Trophoblast cell (in vitro differentiated cells and primary cell): ENCODE results near the gene PSRC1. TPM values are rescaled to one million over a fixed set of nuclear protein-coding genes. Genes with fewer than 3 reads are reported as not detected.

ENCODE experiments used
- DNase-seq, 2 donors: peaks; one replicate each; pipeline ENCODE4 v3.0.0-alpha.2; 2016
- H2AFZ ChIP-seq: 2 replicates; pipeline ENCODE4 v1.6.1; 2013; ENCODE audit warnings: low read length, moderate library complexity, mild to moderate bottlenecking; ENCODE audit not compliant: insufficient read depth, poor library complexity
- H2AK5ac ChIP-seq: 2 replicates; pipeline ENCODE4 v1.6.1; 2013; ENCODE audit warnings: mild to moderate bottlenecking, low read length
- H2BK120ac ChIP-seq: 2 replicates; pipeline ENCODE4 v1.6.1; 2013; ENCODE audit warnings: low read length, mild to moderate bottlenecking, moderate library complexity; ENCODE audit not compliant: insufficient read depth, poor library complexity
- H2BK12ac ChIP-seq: 2 replicates; pipeline ENCODE4 v1.6.1; 2013; ENCODE audit warnings: mild to moderate bottlenecking, low read length, moderate library complexity
- H2BK5ac ChIP-seq: 2 replicates; pipeline ENCODE4 v1.6.1; 2013; ENCODE audit warnings: low read length, low read depth, moderate library complexity, mild to moderate bottlenecking; ENCODE audit not compliant: poor library complexity
- H3K14ac ChIP-seq: 2 replicates; pipeline ENCODE4 v1.6.1; 2013; ENCODE audit warnings: mild to moderate bottlenecking, low read length
- H3K18ac ChIP-seq: 2 replicates; pipeline ENCODE4 v1.6.1; 2013; ENCODE audit warnings: mild to moderate bottlenecking, low read length
- H3K23ac ChIP-seq: 2 replicates; pipeline ENCODE4 v1.6.1; 2013; ENCODE audit warnings: low read length
- H3K27ac ChIP-seq: 2 replicates; pipeline ENCODE4 v1.5.1; 2013; ENCODE audit warnings: low read depth, mild to moderate bottlenecking, inconsistent platforms, low read length, moderate library complexity
- H3K27me3 ChIP-seq: 2 replicates; pipeline ENCODE4 v1.6.1; 2013; ENCODE audit warnings: inconsistent platforms, mild to moderate bottlenecking, low read length, moderate library complexity; ENCODE audit not compliant: insufficient read depth
- H3K36me3 ChIP-seq, 2 experiments: 1 replicate in 1 of 2; 2 replicates in 1 of 2; pipeline ENCODE4 v1.6.1; 2013; ENCODE audit warnings: low read length in 2 of 2, mild to moderate bottlenecking in 2 of 2, moderate library complexity in 1 of 2; ENCODE audit not compliant: insufficient read depth in 2 of 2, control insufficient read depth in 1 of 2
- H3K4ac ChIP-seq: 2 replicates; pipeline ENCODE4 v1.6.1; 2013; ENCODE audit warnings: low read depth, mild to moderate bottlenecking, low read length, moderate library complexity
- H3K4me1 ChIP-seq, 2 experiments: 1 replicate in 1 of 2; 2 replicates in 1 of 2; pipeline ENCODE4 v1.6.1; 2013; ENCODE audit warnings: low read length in 2 of 2, mild to moderate bottlenecking in 2 of 2, moderate library complexity in 1 of 2; ENCODE audit not compliant: insufficient read depth in 2 of 2, control insufficient read depth in 1 of 2
- H3K4me2 ChIP-seq: 2 replicates; pipeline ENCODE4 v1.6.1; 2013; ENCODE audit warnings: inconsistent platforms, mild to moderate bottlenecking, low read length, moderate library complexity
- H3K4me3 ChIP-seq: 2 replicates; pipeline ENCODE4 v1.5.1; 2013; ENCODE audit warnings: mild to moderate bottlenecking, low read depth, low read length, inconsistent platforms
- H3K79me1 ChIP-seq: one replicate; pipeline ENCODE4 v1.6.1; 2013; ENCODE audit warnings: low read length
- H3K79me2 ChIP-seq: 2 replicates; pipeline ENCODE4 v1.6.1; 2013; ENCODE audit warnings: low read length, mild to moderate bottlenecking; ENCODE audit not compliant: control insufficient read depth, insufficient read depth, poor library complexity
- H3K9ac ChIP-seq: 2 replicates; pipeline ENCODE4 v1.6.1; 2013; ENCODE audit warnings: mild to moderate bottlenecking, low read length
- H3K9me3 ChIP-seq: 2 replicates; pipeline ENCODE4 v1.6.1; 2013; ENCODE audit warnings: low read depth, mild to moderate bottlenecking, control low read depth, inconsistent platforms, low read length; ENCODE audit not compliant: insufficient read depth
- H4K12ac ChIP-seq: 2 replicates; pipeline ENCODE4 v1.6.1; 2013; ENCODE audit warnings: low read depth, mild to moderate bottlenecking, low read length, moderate library complexity
- H4K8ac ChIP-seq: 2 replicates; pipeline ENCODE4 v1.6.1; 2013; ENCODE audit warnings: low read depth, mild to moderate bottlenecking, low read length, moderate library complexity
- H4K91ac ChIP-seq: one replicate; pipeline ENCODE4 v1.6.1; 2013; ENCODE audit warnings: low read depth, mild to moderate bottlenecking, low read length, moderate library complexity
- WGBS: extraction: QIAGEN DNeasy Blood & Tissue Kit; methylation state at CpG from one replicate; pipeline ENCODE4 v1.1.7; 2013; ENCODE audit warnings: missing lambda C conversion rate; ENCODE audit not compliant: insufficient read length, insufficient coverage; ENCODE audit errors: extremely low coverage; 5-methylcytosine and 5-hydroxymethylcytosine counted together
- polyA plus RNA-seq: library from polyadenylated mRNA; stranded (reverse); fragments of 200-250 nt; gene quantifications from 2 replicates; pipeline ENCODE4 v1.2.3, GENCODE V29; 2013

Gene PSRC1
- polyA plus RNA-seq: 91.9 and 95.6 TPM in 2 replicates

DNA sequence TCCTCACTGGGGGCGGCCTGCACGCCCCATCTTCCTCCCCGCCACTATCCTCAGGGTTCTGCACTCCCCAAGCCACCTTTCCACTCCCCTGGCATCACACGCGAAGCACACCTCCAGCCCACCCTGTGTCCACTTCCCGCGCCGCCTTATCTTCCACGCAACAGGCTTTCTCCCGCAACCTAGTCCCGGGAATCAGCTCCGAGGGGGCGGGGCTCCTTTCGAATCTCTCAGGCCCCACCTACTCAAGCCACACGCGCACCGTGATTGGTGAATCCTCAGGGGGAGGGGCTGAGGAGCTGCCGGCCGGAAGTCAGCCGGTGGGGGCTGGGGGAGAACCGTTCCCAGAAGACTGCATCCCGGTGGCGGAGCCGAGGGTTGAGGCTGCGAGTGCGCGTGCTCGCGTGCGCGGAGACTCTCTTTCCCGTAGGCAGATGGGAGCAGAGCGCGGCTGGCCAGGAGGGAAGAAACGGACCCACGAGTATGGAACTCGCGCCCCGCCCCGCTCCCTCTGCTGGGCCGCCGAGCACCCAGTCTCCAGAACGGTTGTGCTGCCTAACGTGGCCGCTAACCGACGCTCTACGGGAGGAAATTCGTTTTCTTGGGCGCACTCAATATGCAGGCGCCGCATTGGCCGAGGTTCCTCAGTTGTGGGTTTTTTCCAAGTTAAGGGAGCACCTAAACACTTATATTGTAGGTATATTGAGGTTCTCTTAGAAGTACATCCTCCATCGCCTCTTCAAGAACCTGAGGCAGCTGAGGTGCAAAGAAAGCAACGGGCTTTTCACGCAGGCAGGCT is at the start of gene PSRC1:
Gene PSRC1 (minus strand): TSS at position 194 of the 796 bp plus-strand sequence.
- Histone ChIP-seq H3K36me3 (peaks cover 25 to 26% of the 10 kb centered on the region in 2 experiments), H3K27ac (peak within 1 kb of the TSS; percentile 93), H3K18ac (peak within 1 kb of the TSS; percentile 89), H3K79me1 (peaks cover 21% of the 10 kb centered on the region), H3K27me3 (no peaks in the 10 kb centered on the region), H4K12ac (peak within 1 kb of the TSS; percentile 78), H3K4me3 (peak within 1 kb of the TSS; percentile 82), H3K4me2 (peak within 1 kb of the TSS; percentile 74), H2BK120ac (peak within 1 kb of the TSS; percentile 85), H3K79me2 (peaks cover 19% of the 10 kb centered on the region), H3K4ac (peak within 1 kb of the TSS; percentile 93), H3K23ac (no peak within 1 kb of the TSS), H3K9ac (peak within 1 kb of the TSS; percentile 81), H3K9me3 (no peaks in the 10 kb centered on the region), H2BK5ac (peak within 1 kb of the TSS; percentile 87), H2AK5ac (peak within 1 kb of the TSS; percentile 36), H4K91ac (peak within 1 kb of the TSS; percentile 93), H2AFZ (peak within 1 kb of the TSS; percentile 77), H2BK12ac (peak within 1 kb of the TSS; percentile 64), H3K14ac (peak within 1 kb of the TSS; percentile 79), H3K4me1 (peaks cover 16 to 37% of the 10 kb centered on the region in 2 experiments), H4K8ac (peak within 1 kb of the TSS; percentile 90)
- no CpG with 5 or more reads among the region's 56 CpGs for WGBS
- DNase-seq: peak; percentile 91 to 95

GRCh38 chr1:109331113-109331512 is 48.2 kb upstream of the PSRC1 start:
- Histone ChIP-seq H2BK12ac (no peak overlapping the region), H2BK120ac (no peak overlapping the region), H3K4me1 (no peaks in the 10 kb centered on the region), H3K18ac (no peak overlapping the region), H2AFZ (no peak overlapping the region), H3K27me3 (no peaks in the 10 kb centered on the region), H4K91ac (no peak overlapping the region), H2BK5ac (no peak overlapping the region), H3K4ac (no peak overlapping the region), H2AK5ac (no peak overlapping the region), H3K9ac (no peak overlapping the region), H3K4me3 (no peak overlapping the region), H4K8ac (no peak overlapping the region), H3K23ac (no peak overlapping the region), H3K14ac (no peak overlapping the region), H3K9me3 (peaks cover 3% of the 10 kb centered on the region), H3K4me2 (no peak overlapping the region), H3K36me3 (peaks cover 31 to 43% of the 10 kb centered on the region in 2 experiments), H3K27ac (no peak overlapping the region), H3K79me2 (no peaks in the 10 kb centered on the region), H4K12ac (no peak overlapping the region), H3K79me1 (no peaks in the 10 kb centered on the region)
- no peak for DNase-seq

GRCh38 chr1:109327285-109327684 is 44.3 kb upstream of the PSRC1 start:
- Histone ChIP-seq H3K4me3 (no peak overlapping the region), H4K91ac (no peak overlapping the region), H3K4me1 (no peaks in the 10 kb centered on the region), H2BK5ac (no peak overlapping the region), H3K36me3 (peaks cover 26 to 41% of the 10 kb centered on the region in 2 experiments), H3K27me3 (no peaks in the 10 kb centered on the region), H3K18ac (no peak overlapping the region), H3K27ac (no peak overlapping the region), H2AK5ac (no peak overlapping the region), H3K79me1 (no peaks in the 10 kb centered on the region), H2BK12ac (no peak overlapping the region), H2BK120ac (no peak overlapping the region), H4K12ac (no peak overlapping the region), H3K14ac (no peak overlapping the region), H3K4me2 (no peak overlapping the region), H3K9me3 (no peaks in the 10 kb centered on the region), H3K23ac (no peak overlapping the region), H3K9ac (no peak overlapping the region), H3K4ac (no peak overlapping the region), H3K79me2 (no peaks in the 10 kb centered on the region), H4K8ac (no peak overlapping the region), H2AFZ (no peak overlapping the region)
- no CpG with 5 or more reads among the region's 5 CpGs for WGBS
- no peak for DNase-seq

DNA sequence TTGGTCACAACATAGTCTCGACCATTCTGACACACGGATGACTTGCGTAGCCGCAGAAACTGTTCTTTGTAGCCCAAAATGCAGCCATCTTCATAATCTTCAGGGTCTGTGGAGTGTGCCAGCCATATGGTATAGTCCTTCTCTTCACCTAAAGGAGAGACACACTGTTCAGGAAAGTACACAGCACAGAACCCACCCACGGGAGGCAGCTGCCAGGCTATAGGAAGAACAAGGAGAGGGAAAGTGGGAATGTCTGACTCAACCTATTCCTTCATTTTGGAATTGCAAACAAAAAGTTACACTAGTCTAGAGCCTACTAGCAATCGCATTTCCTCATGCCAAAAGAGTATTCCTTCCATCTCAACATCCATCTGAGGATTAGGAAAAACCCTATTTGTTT is 40.0 kb upstream of the PSRC1 start:
- H3K79me2 ChIP-seq: no peaks in the 10 kb centered on the region
- no peak overlapping the region for H2BK5ac ChIP-seq
- H3K4ac ChIP-seq: no peak overlapping the region
- no peak overlapping the region for H3K14ac ChIP-seq
- H4K91ac ChIP-seq: no peak overlapping the region
- no peak overlapping the region for H3K23ac ChIP-seq
- no peak overlapping the region for H2BK12ac ChIP-seq
- H2AK5ac ChIP-seq: no peak overlapping the region
- WGBS: no CpG with 5 or more reads among the region's 6 CpGs
- H3K27ac ChIP-seq: no peak overlapping the region
- no peaks in the 10 kb centered on the region for H3K27me3 ChIP-seq
- H3K36me3 ChIP-seq: peaks cover 40 to 61% of the 10 kb centered on the region in 2 experiments
- no peak overlapping the region for H2BK120ac ChIP-seq
- H3K4me2 ChIP-seq: no peak overlapping the region
- H3K4me3 ChIP-seq: no peak overlapping the region
- H3K79me1 ChIP-seq: no peaks in the 10 kb centered on the region
- DNase-seq: peak in 1 of 2 donors; percentile 20
- no peak overlapping the region for H3K18ac ChIP-seq
- no peak overlapping the region for H2AFZ ChIP-seq
- H3K9me3 ChIP-seq: no peaks in the 10 kb centered on the region
- H3K9ac ChIP-seq: no peak overlapping the region
- no peak overlapping the region for H4K8ac ChIP-seq
- no peak overlapping the region for H4K12ac ChIP-seq
- peaks cover 4 to 6% of the 10 kb centered on the region in 2 experiments for H3K4me1 ChIP-seq
